Lower leg skin (tissue), 4 donors: ENCODE data around the gene EID2. TPM values are rescaled to one million over a fixed set of nuclear protein-coding genes. Genes with fewer than 3 reads are reported as not detected.

Experiments
- DNase-seq, 2 donors: peaks; one replicate each; pipeline ENCODE4 v3.0.0-alpha.2; 2019; ENCODE audit warnings: low spot score in 2 of 2
- H3K4me3 ChIP-seq: fragments of 200-600 bp; sonication (generic); 2 replicates; pipeline ENCODE4 v1.5.1; 2017; ENCODE audit warnings: mild to moderate bottlenecking, low read depth; ENCODE audit not compliant: poor library complexity, severe bottlenecking
- POLR2A ChIP-seq, 2 donors: fragments of 450-650 bp; IDR thresholded peaks; one replicate each; pipeline ENCODE4 v1.6.1; 2016 to 2017; ENCODE audit warnings: antibody characterized with exemption in 2 of 2, mild to moderate bottlenecking in 1 of 2, moderate library complexity in 1 of 2
- WGBS, 2 donors: methylation state at CpG; one replicate each; pipeline ENCODE4 v1.1.5; 2018; 5-methylcytosine and 5-hydroxymethylcytosine counted together
- intact Hi-C: fragments of 100-400 bp; cut with DNase I; formaldehyde crosslinking; loops from one replicate; pipeline ENCODE4 v1.15.0; 2023; ENCODE audit warnings: low total_unique reads
- total RNA-seq, 4 donors: library from RNA; depleted of rRNA; stranded (reverse); fragments of >200 nt; gene quantifications; one replicate each; pipeline ENCODE4 v1.1.0, GENCODE V29; 2016
- TF ChIP-seq, protein P1 (sequence below), 3 donors: fragments of 450-650 bp; IDR thresholded peaks; one replicate each; pipeline ENCODE4 v1.5.1; 2016; ENCODE audit warnings: antibody characterized with exemption in 3 of 3, mild to moderate bottlenecking in 3 of 3, moderate library complexity in 2 of 3

Gene EID2
- total RNA-seq, 4 donors from 2014 or later = 12.4 to 19.0 (median 14.3) TPM

DNA sequence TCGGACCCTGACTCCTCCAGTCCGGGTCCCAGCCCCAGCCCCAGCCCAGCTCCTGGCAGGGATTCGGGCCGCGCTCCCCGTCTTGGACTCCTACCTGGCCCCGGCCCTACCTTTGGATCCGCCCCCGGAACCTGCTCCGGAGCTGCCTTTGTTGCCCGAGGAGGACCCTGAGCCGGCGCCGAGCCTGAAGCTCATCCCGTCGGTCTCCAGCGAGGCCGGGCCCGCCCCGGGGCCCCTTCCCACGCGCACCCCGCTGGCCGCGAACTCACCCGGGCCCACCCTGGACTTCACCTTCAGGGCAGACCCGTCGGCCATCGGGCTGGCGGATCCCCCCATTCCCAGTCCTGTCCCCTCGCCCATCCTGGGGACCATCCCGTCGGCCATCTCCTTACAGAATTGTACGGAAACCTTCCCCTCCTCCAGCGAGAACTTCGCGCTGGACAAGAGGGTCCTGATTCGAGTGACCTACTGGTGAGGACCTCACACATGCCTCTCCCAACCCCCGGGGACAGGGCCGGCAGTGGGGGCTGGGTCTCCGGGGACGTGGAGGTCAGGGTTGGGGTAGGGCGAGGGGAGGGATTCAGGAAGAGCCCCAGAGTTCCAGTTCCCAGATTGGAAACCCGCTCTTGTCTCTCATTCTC lies 24.3 kb downstream of the EID2 start:
- no peak for TF ChIP-seq POLR2A (IDR thresholded peaks at IDR 0.05)
- TF ChIP-seq, protein P1, sequence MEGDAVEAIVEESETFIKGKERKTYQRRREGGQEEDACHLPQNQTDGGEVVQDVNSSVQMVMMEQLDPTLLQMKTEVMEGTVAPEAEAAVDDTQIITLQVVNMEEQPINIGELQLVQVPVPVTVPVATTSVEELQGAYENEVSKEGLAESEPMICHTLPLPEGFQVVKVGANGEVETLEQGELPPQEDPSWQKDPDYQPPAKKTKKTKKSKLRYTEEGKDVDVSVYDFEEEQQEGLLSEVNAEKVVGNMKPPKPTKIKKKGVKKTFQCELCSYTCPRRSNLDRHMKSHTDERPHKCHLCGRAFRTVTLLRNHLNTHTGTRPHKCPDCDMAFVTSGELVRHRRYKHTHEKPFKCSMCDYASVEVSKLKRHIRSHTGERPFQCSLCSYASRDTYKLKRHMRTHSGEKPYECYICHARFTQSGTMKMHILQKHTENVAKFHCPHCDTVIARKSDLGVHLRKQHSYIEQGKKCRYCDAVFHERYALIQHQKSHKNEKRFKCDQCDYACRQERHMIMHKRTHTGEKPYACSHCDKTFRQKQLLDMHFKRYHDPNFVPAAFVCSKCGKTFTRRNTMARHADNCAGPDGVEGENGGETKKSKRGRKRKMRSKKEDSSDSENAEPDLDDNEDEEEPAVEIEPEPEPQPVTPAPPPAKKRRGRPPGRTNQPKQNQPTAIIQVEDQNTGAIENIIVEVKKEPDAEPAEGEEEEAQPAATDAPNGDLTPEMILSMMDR (IDR thresholded peaks at IDR 0.05) = no peak
- no peak for DNase-seq
- H3K4me3 ChIP-seq = no peak overlapping the region
- intact Hi-C loops = no loop called here
- WGBS, 2 donors = 2% methylated on average over 25 to 44 of the region's 44 CpGs

DNA sequence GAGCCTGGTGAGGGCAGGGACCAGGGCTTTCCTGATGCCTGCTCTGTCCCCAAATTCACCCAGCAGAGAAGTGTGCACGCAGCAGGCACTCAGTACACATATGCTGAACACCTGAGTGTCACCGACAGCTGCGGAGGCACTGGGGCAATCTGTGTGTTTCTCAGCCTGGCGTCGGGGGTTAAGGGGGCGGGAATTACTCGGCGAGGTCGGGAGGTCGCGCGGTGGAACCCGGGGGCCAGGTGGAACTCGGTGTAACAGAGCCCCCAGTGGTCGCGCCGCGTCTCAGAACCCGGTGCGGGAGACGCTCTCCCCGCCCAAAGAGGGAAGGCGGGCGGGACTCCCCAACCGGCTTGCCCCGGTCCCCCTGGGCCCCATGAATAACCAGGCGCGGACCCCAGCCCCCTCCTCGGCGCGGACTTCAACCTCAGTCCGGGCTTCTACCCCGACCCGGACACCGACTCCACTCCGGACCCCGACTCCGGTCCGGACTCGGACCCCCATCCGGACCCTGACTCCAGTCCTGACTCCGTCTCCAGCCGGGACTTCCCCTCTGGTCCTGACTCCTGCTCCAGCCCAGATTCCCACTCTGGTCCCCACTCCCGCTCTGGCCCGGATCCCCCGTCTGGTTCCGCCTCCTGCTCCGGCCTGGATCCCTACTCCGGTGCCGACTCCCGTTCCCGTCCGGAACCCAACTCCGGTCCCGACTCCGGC lies 25.0 kb downstream of the EID2 start, which contains the start of gene SELENOV:
Gene SELENOV (plus strand): TSS at position 300 of the 711 bp plus-strand sequence. CDS start 74 bp downstream, at position 374.
- 0% methylated on average over 31 to 49 of the region's 56 CpGs for WGBS, 2 donors
- TF ChIP-seq, protein P1 (IDR thresholded peaks at IDR 0.05) = no peak
- TF ChIP-seq POLR2A (IDR thresholded peaks at IDR 0.05) = no peak
- DNase-seq = no peak
- intact Hi-C loops = no loop called here
- no peak within 1 kb of the TSS for H3K4me3 ChIP-seq

DNA sequence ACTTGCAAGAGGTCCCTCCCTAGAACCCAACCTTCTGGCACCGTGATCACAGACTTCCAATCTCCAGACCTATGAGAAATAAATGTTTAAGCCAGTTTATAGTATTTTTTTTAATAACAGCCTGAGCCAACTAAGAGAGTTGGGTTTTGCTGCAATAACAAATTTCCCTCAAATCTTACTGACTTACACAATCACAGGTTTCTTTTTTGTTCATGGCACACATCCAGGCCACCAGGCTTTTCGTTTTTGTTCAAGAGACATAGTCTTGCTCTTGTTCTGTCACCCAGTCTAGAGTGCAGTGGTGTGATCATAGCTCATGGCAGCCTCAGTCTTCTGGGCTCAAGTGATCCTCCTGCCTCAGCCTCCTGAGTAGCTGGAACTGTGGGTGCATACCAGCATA lies 27.0 kb downstream of the EID2 start:
- no peak for DNase-seq
- WGBS, 2 donors = 43 to 51% methylated on average over 2 of the region's 2 CpGs
- intact Hi-C loops = no loop called here
- TF ChIP-seq POLR2A (IDR thresholded peaks at IDR 0.05) = no peak
- TF ChIP-seq, protein P1 (IDR thresholded peaks at IDR 0.05) = no peak
- no peak overlapping the region for H3K4me3 ChIP-seq

DNA sequence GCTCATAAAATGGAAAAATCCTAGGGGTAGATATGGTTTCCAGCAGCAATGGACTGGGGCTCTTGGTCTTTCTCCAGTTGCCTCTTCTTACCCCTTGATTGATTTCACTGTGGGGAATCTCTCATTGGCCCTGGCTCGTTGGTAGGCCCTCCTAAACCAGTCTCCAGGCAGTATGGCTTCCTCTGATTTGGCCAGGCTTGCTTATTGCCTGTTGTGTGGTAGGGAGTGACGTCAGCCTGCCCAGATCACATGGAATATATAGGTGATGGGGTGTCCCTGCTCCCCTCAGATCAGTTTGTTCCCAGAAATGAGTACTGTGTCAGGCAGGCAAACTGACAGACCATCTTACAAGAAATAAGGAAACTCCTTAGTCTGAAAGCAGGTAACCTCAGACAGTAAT lies 30.7 kb downstream of the EID2 start:
- H3K4me3 ChIP-seq = no peak overlapping the region
- 48 to 78% methylated on average over 2 of the region's 2 CpGs for WGBS, 2 donors
- intact Hi-C loops = no loop called here
- DNase-seq = no peak
- TF ChIP-seq, protein P1 (IDR thresholded peaks at IDR 0.05) = no peak
- TF ChIP-seq POLR2A (IDR thresholded peaks at IDR 0.05) = no peak

DNA sequence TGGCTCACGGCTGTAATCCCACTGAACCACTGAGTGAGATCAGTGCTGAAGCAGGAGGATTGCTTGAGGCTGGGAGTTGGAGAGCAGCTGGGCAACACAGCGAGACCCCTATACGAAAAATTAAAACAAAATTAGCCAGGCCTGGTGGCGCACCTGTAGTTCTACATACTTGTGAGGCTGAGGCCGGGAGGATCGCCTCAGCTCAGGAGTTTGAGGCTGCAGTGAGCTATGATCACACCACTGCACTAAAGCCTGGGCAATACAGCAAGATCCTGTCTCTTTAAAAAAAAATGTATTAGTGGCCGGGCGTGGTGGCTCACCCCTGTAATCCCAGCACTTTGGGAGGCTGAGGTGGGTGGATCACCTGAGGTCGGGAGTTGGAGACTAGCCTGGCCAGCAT lies 31.3 kb downstream of the EID2 start:
- no peak for DNase-seq
- 84 to 87% methylated on average over 9 of the region's 9 CpGs for WGBS, 2 donors
- TF ChIP-seq, protein P1 (IDR thresholded peaks at IDR 0.05) = no peak
- no peak for TF ChIP-seq POLR2A (IDR thresholded peaks at IDR 0.05)
- intact Hi-C loops = no loop called here
- H3K4me3 ChIP-seq = no peak overlapping the region
